ENCODE measurements around the gene C3orf22. TPM values are rescaled to one million over a fixed set of nuclear protein-coding genes. Genes with fewer than 3 reads are reported as not detected.
A peak's percentile ranks its signal among the peaks of the same experiment; 100 is the strongest.

C3orf22 gene
- polyA plus RNA-seq, 3 donors = not detected

- WGBS (ENCODE audit: insufficient coverage) = 99% methylated on average over 8 of the region's 16 CpGs
- DNase-seq = no peak
- no peak within 1 kb of the TSS for H3K4me3 Mint-ChIP-seq
- no peaks in the 10 kb centered on the region for H3K36me3 ChIP-seq (replicated peaks in 1 of 2; ENCODE audit: control insufficient read depth in 1 of 2, insufficient read depth in 2 of 2, low read length in 2 of 2)
- H3K4me2 ChIP-seq (replicated peaks; ENCODE audit: extremely low read depth, low read length, poor library complexity, severe bottlenecking) = no peak within 1 kb of the TSS
- H2AFZ ChIP-seq (ENCODE audit: insufficient read depth, low read depth, low read length, poor library complexity, severe bottlenecking) = no peak within 1 kb of the TSS
- peaks cover 0 to 3% (median 0%) of the 10 kb centered on the region in 3 donors for H3K27me3 Mint-ChIP-seq (ENCODE audit: low read depth in 3 of 3)
- TF ChIP-seq CTCF (IDR thresholded peaks at IDR 0.05) = no peak
- intact Hi-C loops (cut with micrococcal nuclease) = no loop called here
- H3K36me3 Mint-ChIP-seq = no peaks in the 10 kb centered on the region
- peak within 1 kb of the TSS in 2 of 7 donors; percentile 12 to 15 for H3K27ac Mint-ChIP-seq
- H3K4me1 ChIP-seq (ENCODE audit: control insufficient read depth in 1 of 2, insufficient read depth in 2 of 2, low read length in 2 of 2) = peaks cover 2% of the 10 kb centered on the region in 2 donors
- no peaks in the 10 kb centered on the region for H4K20me1 ChIP-seq (ENCODE audit: insufficient read depth, low read length)
- H3K27ac ChIP-seq (ENCODE audit: low read depth in 1 of 2, low read length in 2 of 2) = no peak within 1 kb of the TSS
- H3K9me3 ChIP-seq (replicated peaks in 1 of 2; ENCODE audit: control insufficient read depth in 1 of 2, insufficient read depth in 1 of 2, low read length in 2 of 2) = no peaks in the 10 kb centered on the region
- H3K9ac ChIP-seq (ENCODE audit: insufficient read depth, low read length, poor library complexity, severe bottlenecking) = no peak within 1 kb of the TSS
- no peaks in the 10 kb centered on the region for H3K79me2 ChIP-seq (ENCODE audit: insufficient read depth, low read length)
- peaks cover 4% of the 10 kb centered on the region for H3K4me1 Mint-ChIP-seq
- no peaks in the 10 kb centered on the region for H3K27me3 ChIP-seq (ENCODE audit: control insufficient read depth in 2 of 2, insufficient read depth in 2 of 2, low read length in 2 of 2)
- H3K9me3 Mint-ChIP-seq = peaks cover 0 to 1% (median 0%) of the 10 kb centered on the region in 7 donors
- H3K4me3 ChIP-seq (replicated peaks in 1 of 3; ENCODE audit: low read depth in 2 of 3, low read length in 3 of 3) = no peak within 1 kb of the TSS
These were observed 41.3 kb downstream of the C3orf22 start, which contains the start of gene UROC1 for GRCh38 chr3:126517291-126517951. Gene UROC1 (minus strand): TSS chr3:126517773. CDS start chr3:126517719, 54 bp downstream.

DNA sequence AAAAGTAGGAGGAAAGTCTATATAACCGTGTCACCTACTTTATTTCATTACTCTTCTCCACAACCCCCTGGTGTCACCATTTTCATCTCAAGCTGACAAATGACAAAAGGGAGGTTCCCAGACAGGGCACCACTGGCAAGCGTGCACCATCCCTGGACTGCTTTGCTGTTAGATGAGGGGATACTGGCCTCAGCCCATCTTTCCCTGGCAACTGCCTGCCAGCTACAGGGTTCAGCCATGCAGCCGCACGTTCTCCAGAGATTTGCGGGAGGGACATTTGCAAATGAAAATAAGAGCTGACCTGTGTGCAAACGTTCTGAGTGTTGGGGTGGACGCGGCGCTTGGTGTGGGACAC lies 41.8 kb downstream of the C3orf22 start:
- H3K9ac ChIP-seq (ENCODE audit: insufficient read depth, low read length, poor library complexity, severe bottlenecking) = no peak overlapping the region
- 95% methylated on average over 8 of the region's 9 CpGs for WGBS (ENCODE audit: insufficient coverage)

More for the DNA sequence above, 41.8 kb downstream of the C3orf22 start:
- Histone ChIP-seq H4K20me1 (ENCODE audit: insufficient read depth, low read length) (no peaks in the 10 kb centered on the region), H3K9me3 (replicated peaks in 1 of 2; ENCODE audit: control insufficient read depth in 1 of 2, insufficient read depth in 1 of 2, low read length in 2 of 2) (no peaks in the 10 kb centered on the region), H3K79me2 (ENCODE audit: insufficient read depth, low read length) (no peaks in the 10 kb centered on the region), H3K27me3 (ENCODE audit: control insufficient read depth in 2 of 2, insufficient read depth in 2 of 2, low read length in 2 of 2) (no peaks in the 10 kb centered on the region), H3K4me2 (replicated peaks; ENCODE audit: extremely low read depth, low read length, poor library complexity, severe bottlenecking) (no peak overlapping the region), H3K4me1 (ENCODE audit: control insufficient read depth in 1 of 2, insufficient read depth in 2 of 2, low read length in 2 of 2) (no peaks in the 10 kb centered on the region), H2AFZ (ENCODE audit: insufficient read depth, low read depth, low read length, poor library complexity, severe bottlenecking) (no peak overlapping the region), H3K4me3 (replicated peaks in 1 of 3; ENCODE audit: low read depth in 2 of 3, low read length in 3 of 3) (no peak overlapping the region), H3K36me3 (replicated peaks in 1 of 2; ENCODE audit: control insufficient read depth in 1 of 2, insufficient read depth in 2 of 2, low read length in 2 of 2) (no peaks in the 10 kb centered on the region), H3K27ac (ENCODE audit: low read depth in 1 of 2, low read length in 2 of 2) (no peak overlapping the region)
- no peak for DNase-seq
- H3K9me3 Mint-ChIP-seq = peaks cover 0 to 1% (median 0%) of the 10 kb centered on the region in 7 donors
- no peaks in the 10 kb centered on the region for H3K4me1 Mint-ChIP-seq
- H3K27ac Mint-ChIP-seq = peak overlapping the region in 1 of 7 donors; percentile 15
- intact Hi-C loops (cut with micrococcal nuclease) = no loop called here
- no peak overlapping the region for H3K4me3 Mint-ChIP-seq
- peaks cover 0 to 3% (median 0%) of the 10 kb centered on the region in 3 donors for H3K27me3 Mint-ChIP-seq (ENCODE audit: low read depth in 3 of 3)
- H3K36me3 Mint-ChIP-seq = no peaks in the 10 kb centered on the region
- no peak for TF ChIP-seq CTCF (IDR thresholded peaks at IDR 0.05)
